ENCODE data around the gene PNPLA6. TPM values are rescaled to one million over a fixed set of nuclear protein-coding genes. Genes with fewer than 3 reads are reported as not detected.
A peak's percentile ranks its signal among the peaks of the same experiment; 100 is the strongest.

PNPLA6 gene
- total RNA-seq, 1 experiment from 2014 or later = 60.1 TPM

GRCh38 chr19:7589822-7590221, 54.3 kb downstream of the PNPLA6 start:
- DNase-seq = no peak
- Mint-ChIP-seq H3K4me1 (ENCODE audit: low read depth, unreplicated experiment) (peaks cover under 1% of the 10 kb centered on the region), H3K4me3 (ENCODE audit: low read depth, unreplicated experiment) (no peak overlapping the region), H3K9me3 (ENCODE audit: low read depth, unreplicated experiment) (no peaks in the 10 kb centered on the region), H3K27me3 (ENCODE audit: unreplicated experiment) (no peaks in the 10 kb centered on the region), H3K27ac (ENCODE audit: unreplicated experiment) (no peak overlapping the region), H3K36me3 (ENCODE audit: insufficient read depth, unreplicated experiment) (no peaks in the 10 kb centered on the region)
- CTCF ChIA-PET = no interaction called here
- no TSS peak for BruUV-seq (replicated peaks)
- intact Hi-C loops (cut with micrococcal nuclease; ENCODE audit: unreplicated experiment) = no loop called here
- TF ChIP-seq CTCF (IDR thresholded peaks at IDR 0.05; ENCODE audit: unreplicated experiment) = no peak

DNA sequence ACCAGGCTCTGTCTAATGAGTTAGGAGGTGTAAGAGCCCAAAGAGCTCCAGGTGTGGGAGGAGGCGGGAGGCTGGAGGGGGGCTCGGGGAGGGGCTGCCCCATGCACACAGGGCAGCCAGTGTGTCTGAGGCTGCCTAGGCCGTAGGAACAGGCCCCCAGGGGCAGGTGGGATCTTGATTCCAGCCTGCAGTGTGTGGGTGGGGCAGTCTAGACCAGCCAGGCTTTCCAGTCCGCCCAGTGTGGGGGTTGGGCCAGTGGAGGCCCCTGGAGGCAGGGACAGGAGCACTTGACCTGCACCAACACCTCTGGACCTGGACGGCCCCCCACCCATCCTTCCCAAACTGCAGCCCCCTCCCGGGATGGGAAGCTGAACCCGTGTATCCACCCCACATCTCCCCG, 54.7 kb downstream of the PNPLA6 start:
- H3K27ac Mint-ChIP-seq (ENCODE audit: unreplicated experiment) = no peak overlapping the region
- H3K4me3 Mint-ChIP-seq (ENCODE audit: low read depth, unreplicated experiment) = no peak overlapping the region
- no peaks in the 10 kb centered on the region for H3K27me3 Mint-ChIP-seq (ENCODE audit: unreplicated experiment)
- H3K36me3 Mint-ChIP-seq (ENCODE audit: insufficient read depth, unreplicated experiment) = no peaks in the 10 kb centered on the region
- intact Hi-C loops (cut with micrococcal nuclease; ENCODE audit: unreplicated experiment) = no loop called here
- no peaks in the 10 kb centered on the region for H3K9me3 Mint-ChIP-seq (ENCODE audit: low read depth, unreplicated experiment)
- CTCF ChIA-PET = no interaction called here
- DNase-seq = peak; percentile 65
- TF ChIP-seq CTCF (IDR thresholded peaks at IDR 0.05; ENCODE audit: unreplicated experiment) = no peak
- BruUV-seq (replicated peaks) = no TSS peak
- peaks cover 5% of the 10 kb centered on the region for H3K4me1 Mint-ChIP-seq (ENCODE audit: low read depth, unreplicated experiment)

DNA sequence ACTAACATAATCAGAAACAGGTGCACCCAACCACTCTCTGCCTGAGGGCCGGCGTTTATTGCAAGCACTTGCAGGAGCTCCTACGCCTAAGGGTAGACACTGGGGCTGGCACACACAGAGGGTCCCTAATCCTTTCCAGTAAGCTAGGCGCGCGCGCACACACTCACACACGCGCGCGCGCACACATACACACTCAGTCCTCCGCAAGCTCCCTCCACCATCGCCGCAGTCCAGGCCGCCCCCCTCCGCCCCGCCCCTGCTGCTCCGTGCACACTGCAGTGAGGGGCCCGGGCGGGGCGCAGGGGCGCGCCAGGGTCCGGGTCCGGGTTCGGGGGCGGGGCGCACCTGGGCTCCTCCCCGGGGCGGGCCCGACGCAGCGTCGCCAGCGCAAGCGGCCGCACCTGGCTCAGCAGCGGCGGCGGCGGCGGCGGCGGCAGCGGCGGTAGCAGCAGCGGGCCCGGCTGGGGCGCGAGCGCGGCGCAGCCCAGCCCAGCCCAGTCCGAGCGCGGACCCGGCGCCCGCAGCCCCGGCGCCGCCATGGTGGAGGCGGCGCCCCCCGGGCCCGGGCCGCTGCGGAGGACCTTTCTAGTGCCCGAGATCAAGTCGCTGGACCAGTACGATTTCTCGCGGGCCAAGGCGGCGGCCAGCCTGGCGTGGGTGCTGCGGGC, 60.1 kb downstream of the PNPLA6 start, which contains the start of gene CAMSAP3:
Gene CAMSAP3, plus strand, starts transcription at position 398 of the 668 bp plus-strand sequence. Its CDS starts 140 bp downstream, at position 538.
- intact Hi-C loops (cut with micrococcal nuclease; ENCODE audit: unreplicated experiment) = no loop called here
- Mint-ChIP-seq H3K4me1 (ENCODE audit: low read depth, unreplicated experiment) (peaks cover 15% of the 10 kb centered on the region), H3K27ac (ENCODE audit: unreplicated experiment) (peak within 1 kb of the TSS; percentile 2), H3K9me3 (ENCODE audit: low read depth, unreplicated experiment) (no peaks in the 10 kb centered on the region), H3K36me3 (ENCODE audit: insufficient read depth, unreplicated experiment) (peaks cover 15% of the 10 kb centered on the region), H3K27me3 (ENCODE audit: unreplicated experiment) (no peaks in the 10 kb centered on the region), H3K4me3 (ENCODE audit: low read depth, unreplicated experiment) (peak within 1 kb of the TSS; percentile 82)
- DNase-seq = peak; percentile 70
- BruUV-seq (replicated peaks) = no TSS peak
- CTCF ChIA-PET = interaction anchor here (0.6 to 4.2 kb wide), 2 partner anchors 27 to 189 kb away, joined by 3 to 26 read pairs; no protein-coding TSS in a partner anchor
- TF ChIP-seq CTCF (IDR thresholded peaks at IDR 0.05; ENCODE audit: unreplicated experiment) = no peak

DNA sequence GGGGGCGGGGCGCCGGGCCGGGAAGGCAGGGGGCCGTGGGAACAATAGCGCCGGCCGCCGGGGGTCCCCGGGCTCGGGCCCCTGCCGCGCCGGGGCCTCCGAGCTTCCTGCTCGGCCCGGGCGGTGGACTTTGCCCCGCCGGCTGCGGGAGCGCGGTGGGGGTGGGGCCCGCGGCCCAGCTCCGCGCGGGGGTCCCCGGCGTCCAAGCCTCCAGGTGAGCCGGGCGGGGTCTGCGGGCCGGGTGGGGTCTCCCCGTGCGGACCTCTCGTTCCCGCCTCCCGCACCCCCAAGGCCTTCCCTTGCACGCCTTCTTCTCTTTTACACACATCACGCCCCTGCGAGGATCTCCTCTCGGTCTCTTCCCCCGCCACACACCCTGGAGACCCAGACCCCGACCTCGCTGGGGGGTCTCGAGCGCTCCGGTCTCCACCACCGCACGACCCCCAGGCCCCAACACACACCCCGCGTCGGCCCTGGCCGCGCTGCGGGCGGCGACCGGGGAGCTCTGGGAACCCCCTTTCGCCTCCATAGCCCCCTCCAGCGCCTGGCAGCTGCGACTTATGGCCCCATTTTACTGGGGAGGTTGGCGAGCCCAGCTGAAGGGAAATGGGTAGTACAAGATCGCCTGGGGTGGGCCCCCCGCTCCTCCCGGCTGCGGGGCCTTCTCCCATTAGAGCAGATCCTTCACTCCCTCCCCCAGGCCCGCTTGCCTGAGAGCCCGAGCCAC, 60.9 kb downstream of the PNPLA6 start:
- Mint-ChIP-seq H3K27me3 (ENCODE audit: unreplicated experiment) (no peaks in the 10 kb centered on the region), H3K36me3 (ENCODE audit: insufficient read depth, unreplicated experiment) (peaks cover 15% of the 10 kb centered on the region), H3K27ac (ENCODE audit: unreplicated experiment) (no peak overlapping the region), H3K9me3 (ENCODE audit: low read depth, unreplicated experiment) (no peaks in the 10 kb centered on the region), H3K4me3 (ENCODE audit: low read depth, unreplicated experiment) (peak overlapping the region; percentile 82), H3K4me1 (ENCODE audit: low read depth, unreplicated experiment) (peaks cover 15% of the 10 kb centered on the region)
- CTCF ChIA-PET = interaction anchor here (0.6 to 4.2 kb wide), 3 partner anchors 28 to 84 kb away, joined by 4 to 26 read pairs (median 8); partner anchors contain the start of gene TRAPPC5
- peak; percentile 11 for DNase-seq
- BruUV-seq (replicated peaks) = no TSS peak
- no peak for TF ChIP-seq CTCF (IDR thresholded peaks at IDR 0.05; ENCODE audit: unreplicated experiment)
- intact Hi-C loops (cut with micrococcal nuclease; ENCODE audit: unreplicated experiment) = no loop called here

Data from Calu3 (cell line).